Ishikawa (cell line): ENCODE data around the gene CYB5B.
A peak's percentile ranks its signal among the peaks of the same experiment; 100 is the strongest.

Experiments used
- CEBPB ChIP-seq: IDR thresholded peaks from 2 replicates; pipeline ENCODE4 v1.6.1; 2012
- CREB1 ChIP-seq: IDR thresholded peaks from 2 replicates; pipeline ENCODE4 v1.6.1; 2012; ENCODE audit warnings: low read depth
- EGR1 ChIP-seq: IDR thresholded peaks from 2 replicates; pipeline ENCODE4 v1.6.1; 2012
- EP300 ChIP-seq: IDR thresholded peaks from 2 replicates; pipeline ENCODE4 v1.6.1; 2012; ENCODE audit warnings: borderline replicate concordance
- FOXM1 ChIP-seq: IDR thresholded peaks from 2 replicates; pipeline ENCODE4 v1.6.1; 2012; ENCODE audit warnings: low read depth, borderline replicate concordance
- NFIC ChIP-seq: IDR thresholded peaks from 2 replicates; pipeline ENCODE4 v1.6.1; 2012
- RAD21 ChIP-seq: IDR thresholded peaks from 2 replicates; pipeline ENCODE4 v1.6.1; 2012; ENCODE audit warnings: low read depth
- REST ChIP-seq: IDR thresholded peaks from 2 replicates; pipeline ENCODE4 v1.6.1; 2012; ENCODE audit warnings: low read depth, mild to moderate bottlenecking
- TAF1 ChIP-seq: IDR thresholded peaks from 2 replicates; pipeline ENCODE4 v1.6.1; 2012; ENCODE audit warnings: low read depth, mild to moderate bottlenecking
- TCF12 ChIP-seq: IDR thresholded peaks from 2 replicates; pipeline ENCODE4 v1.6.1; 2012; ENCODE audit warnings: low read depth
- TEAD4 ChIP-seq: IDR thresholded peaks from 2 replicates; pipeline ENCODE4 v1.6.1; 2012
- USF1 ChIP-seq: IDR thresholded peaks from 2 replicates; pipeline ENCODE4 v1.6.1; 2012
- YY1 ChIP-seq: IDR thresholded peaks from 2 replicates; pipeline ENCODE4 v1.6.1; 2012; ENCODE audit warnings: low read depth
- ZBTB7A ChIP-seq: IDR thresholded peaks from 2 replicates; pipeline ENCODE4 v1.6.1; 2012; ENCODE audit warnings: low read depth
- TF ChIP-seq, protein P1 (sequence below): IDR thresholded peaks from 2 replicates; pipeline ENCODE4 v1.6.1; 2012

The CYB5B gene

GRCh38 chr16:69397821-69398521 is 26.4 kb upstream of the CYB5B start:
- TF ChIP-seq YY1 (no peak), RAD21 (peak; percentile 72), CREB1 (no peak), TCF12 (0 out of 2 replicates have a peak, but pooled peaks have one; percentile 20), ZBTB7A (no peak), FOXM1 (no peak)
- TF ChIP-seq, protein P1, sequence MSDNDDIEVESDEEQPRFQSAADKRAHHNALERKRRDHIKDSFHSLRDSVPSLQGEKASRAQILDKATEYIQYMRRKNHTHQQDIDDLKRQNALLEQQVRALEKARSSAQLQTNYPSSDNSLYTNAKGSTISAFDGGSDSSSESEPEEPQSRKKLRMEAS, result no peak

DNA sequence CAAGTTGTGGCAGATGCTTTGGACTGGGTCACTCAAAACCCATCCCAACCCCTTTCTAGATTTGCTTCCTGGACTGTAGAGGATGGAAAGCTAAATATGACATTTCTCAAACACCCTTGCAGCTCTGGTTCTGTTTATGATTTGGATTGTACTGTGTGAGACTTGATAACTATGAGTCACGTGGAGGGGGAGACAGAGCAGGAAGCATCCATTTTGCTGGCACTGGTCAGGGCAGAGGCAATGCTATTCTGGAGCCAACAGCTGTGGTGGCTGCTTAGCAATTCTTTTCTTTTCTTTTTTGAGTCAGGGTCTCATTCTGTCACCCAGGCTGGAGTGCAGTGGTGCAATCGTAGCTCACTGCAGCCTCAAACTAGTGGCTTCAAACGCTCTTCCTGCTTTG is 25.1 kb upstream of the CYB5B start:
- TF ChIP-seq EGR1 (no peak), TEAD4 (no peak), EP300 (no peak), RAD21 (no peak), TAF1 (no peak), YY1 (no peak), USF1 (no peak), NFIC (no peak), CREB1 (no peak), CEBPB (no peak), FOXM1 (no peak), REST (no peak), TCF12 (no peak), ZBTB7A (no peak)
- TF ChIP-seq, protein P1, result no peak

DNA sequence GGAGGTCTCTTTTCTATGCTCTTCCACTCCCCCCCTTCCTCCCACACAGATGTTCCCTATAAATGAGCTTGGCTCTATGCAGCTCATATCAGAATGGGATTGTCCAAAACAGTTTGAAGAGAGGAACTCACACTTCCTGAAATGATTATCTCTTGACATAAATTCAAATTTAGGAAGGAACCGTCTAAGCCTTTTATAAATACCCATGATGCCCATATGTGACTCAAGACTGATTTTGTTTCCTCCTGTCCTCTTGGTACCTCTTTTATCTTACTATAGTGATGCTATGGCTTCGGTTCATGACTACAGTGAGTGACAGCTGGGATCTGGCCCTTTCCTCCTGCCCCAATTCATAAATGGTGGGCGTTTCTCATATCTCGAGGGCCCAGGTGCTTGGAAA is 22.0 kb upstream of the CYB5B start:
- no peak for TF ChIP-seq EP300
- no peak for TF ChIP-seq TEAD4
- TF ChIP-seq CREB1, result no peak
- TF ChIP-seq TAF1, result no peak
- no peak for TF ChIP-seq ZBTB7A
- TF ChIP-seq TCF12, result no peak
- no peak for TF ChIP-seq EGR1
- TF ChIP-seq FOXM1, result no peak
- TF ChIP-seq YY1, result no peak
- TF ChIP-seq REST, result no peak
- no peak for TF ChIP-seq CEBPB
- no peak for TF ChIP-seq RAD21
- TF ChIP-seq USF1, result no peak
- TF ChIP-seq, protein P1, result no peak
- no peak for TF ChIP-seq NFIC

- TF ChIP-seq ZBTB7A (no peak), FOXM1 (no peak), TAF1 (no peak), CREB1 (no peak), TCF12 (no peak), CEBPB (no peak), TEAD4 (peak; percentile 37; the same call in 1 of the 2 replicates), RAD21 (no peak), YY1 (no peak), EGR1 (no peak), NFIC (no peak), EP300 (no peak), REST (no peak), USF1 (peak; percentile 49; the same call in 1 of the 2 replicates)
- TF ChIP-seq, protein P1, result peak; percentile 57; the same call in 1 of the 2 replicates
These were observed 20.1 kb upstream of the CYB5B start for GRCh38 chr16:69404275-69404805.
